Stimulated activated CD4-positive, alpha-beta T cell treated with anti-CD3 and anti-CD28 coated beads, TNF-alpha, amount 100 ng/mL, for 4 hours (primary cell): ENCODE data around the gene MAGEA8.
"Not testable (repeated sequence)": the region's sequence is repeated elsewhere in the genome, so short reads cannot be mapped to it uniquely, and the experiment has no call there.

ENCODE experiments used
- DNase-seq, 3 experiments: peaks; one replicate each; pipeline ENCODE4 v3.0.0-alpha.2; 2020; ENCODE audit warnings: low read depth in 3 of 3

Gene MAGEA8, protein sequence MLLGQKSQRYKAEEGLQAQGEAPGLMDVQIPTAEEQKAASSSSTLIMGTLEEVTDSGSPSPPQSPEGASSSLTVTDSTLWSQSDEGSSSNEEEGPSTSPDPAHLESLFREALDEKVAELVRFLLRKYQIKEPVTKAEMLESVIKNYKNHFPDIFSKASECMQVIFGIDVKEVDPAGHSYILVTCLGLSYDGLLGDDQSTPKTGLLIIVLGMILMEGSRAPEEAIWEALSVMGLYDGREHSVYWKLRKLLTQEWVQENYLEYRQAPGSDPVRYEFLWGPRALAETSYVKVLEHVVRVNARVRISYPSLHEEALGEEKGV

DNA sequence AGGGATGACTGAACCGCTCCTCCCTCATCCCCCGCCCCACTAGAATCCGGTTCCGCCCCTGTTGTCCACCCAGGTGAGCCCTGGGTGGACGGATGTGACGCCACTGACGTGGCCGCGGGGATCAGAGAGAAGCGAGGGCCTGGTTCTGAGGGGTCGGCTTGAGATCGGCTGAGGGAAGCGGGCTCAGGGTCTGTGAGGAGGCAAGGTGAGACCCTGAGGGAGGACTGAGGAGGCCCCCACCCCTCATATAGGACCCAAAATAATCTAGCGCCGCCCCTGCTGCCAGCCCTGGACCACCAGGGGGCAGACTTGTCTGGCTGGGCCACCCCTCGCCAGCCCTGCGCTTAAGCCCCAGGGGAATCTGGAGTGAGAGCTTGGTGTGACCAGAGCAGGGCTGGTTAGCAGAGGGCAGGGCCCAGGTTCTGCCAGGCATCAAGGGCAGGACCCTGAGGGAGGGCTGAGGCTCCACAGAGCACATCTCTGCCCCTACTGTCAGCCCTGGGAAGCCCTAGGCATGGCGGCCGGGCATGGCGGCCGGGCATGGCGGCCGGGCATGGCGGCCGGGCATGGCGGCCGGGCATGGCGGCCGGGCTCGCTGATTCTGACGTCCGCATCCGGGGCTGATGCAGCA, at the start of gene MAGEA8:
MAGEA8 (plus strand) TSS at position 103 of the 631 bp plus-strand sequence. CDS start 3,090 bp downstream, outside the sequence.
- no peak for DNase-seq

DNA sequence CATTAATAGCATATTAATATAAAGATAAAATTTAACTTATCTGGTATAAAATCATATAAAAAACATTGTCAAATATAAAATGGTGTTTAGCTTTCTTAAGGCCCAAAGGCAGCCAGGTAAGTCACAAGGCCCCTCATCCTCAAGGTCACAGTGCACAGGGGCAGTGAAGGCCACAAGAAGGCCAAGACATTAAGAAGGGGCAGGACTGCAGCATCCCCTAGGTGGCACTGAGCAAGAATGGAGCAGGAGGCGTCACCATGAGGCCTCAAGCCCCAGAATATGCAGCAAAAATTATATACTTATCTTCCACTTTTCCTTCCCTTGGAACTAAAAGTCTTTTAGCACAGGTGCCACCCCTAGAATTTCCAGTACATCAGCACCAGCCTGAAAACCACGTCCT, 49.5 kb upstream of the MAGEA8 start:
- DNase-seq, result no peak

DNA sequence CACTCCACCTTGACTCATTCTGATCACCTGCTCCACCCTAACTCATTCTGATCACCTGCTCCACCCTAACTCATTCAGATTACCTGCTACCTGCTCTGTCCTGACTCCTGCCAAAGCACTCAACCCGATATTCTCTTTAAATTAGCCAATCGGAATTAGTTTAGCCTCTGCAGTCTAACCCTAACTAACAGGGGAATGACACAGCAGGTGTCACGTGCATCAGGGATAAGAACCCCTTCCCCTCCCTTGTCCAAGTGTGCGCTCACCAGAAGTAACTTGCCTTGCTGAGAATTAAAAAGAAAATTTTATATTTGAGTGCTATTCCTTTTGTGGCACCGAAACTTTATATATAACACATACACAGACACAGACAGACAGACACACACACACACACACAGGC, 44.3 kb upstream of the MAGEA8 start:
- not testable (repeated sequence) for DNase-seq

DNA sequence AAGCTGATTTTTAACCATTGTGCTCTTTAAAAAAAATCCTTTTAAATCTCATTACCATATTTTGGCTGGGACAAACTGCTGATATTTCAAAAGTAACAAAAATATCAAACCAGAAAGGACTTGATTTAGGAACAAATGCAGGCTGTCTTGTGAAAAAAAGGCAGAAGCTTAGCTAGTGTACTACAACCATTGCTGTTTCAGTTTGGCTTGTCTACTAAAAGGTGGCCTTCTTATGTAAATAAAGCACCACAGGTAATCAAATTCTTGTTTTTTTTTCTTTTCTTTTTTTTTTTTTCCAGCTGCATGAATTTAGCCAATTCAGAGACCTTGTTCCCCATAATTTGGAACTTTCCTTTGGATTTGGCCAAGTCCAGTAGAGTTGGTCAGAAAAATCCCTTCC, 43.8 kb upstream of the MAGEA8 start:
- no peak for DNase-seq

DNA sequence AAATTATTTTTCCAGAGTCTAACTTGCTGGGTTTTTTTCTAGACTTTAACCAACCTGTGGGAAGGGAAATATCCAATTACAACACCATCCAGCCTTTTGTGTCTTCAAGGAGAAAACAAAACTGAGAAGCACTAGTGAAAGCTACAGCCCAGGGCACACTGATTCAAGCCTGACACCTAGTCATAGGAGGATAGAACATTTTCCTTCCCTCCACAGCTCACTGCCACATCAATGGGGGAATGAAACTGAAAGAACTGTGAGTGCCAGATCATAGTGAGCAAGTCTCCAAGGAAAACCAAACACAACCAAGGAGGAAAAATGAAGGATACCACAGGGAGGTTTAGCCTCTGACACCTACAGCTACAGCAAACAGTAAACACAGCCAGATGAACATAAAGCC, 43.3 kb upstream of the MAGEA8 start:
- DNase-seq, result no peak

DNA sequence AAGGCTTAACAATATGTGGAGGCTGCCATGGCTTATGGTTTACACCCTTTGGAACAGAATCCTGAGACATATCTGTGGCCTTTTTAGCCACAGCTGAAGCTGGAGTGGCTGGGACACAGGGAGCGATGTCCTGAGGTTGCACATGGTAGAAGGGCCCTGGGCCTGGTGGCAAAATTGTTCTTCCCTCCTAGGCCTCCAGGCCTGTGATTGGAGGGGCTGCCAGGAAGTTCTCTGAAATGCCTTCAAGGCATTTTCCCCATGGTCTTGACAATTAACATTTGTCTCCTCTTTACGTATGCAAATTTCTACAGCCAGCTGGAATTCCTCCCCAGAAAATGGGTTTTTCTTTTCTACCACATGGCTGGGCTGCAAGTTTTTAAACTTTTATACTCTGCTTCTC, 39.1 kb upstream of the MAGEA8 start:
- no peak for DNase-seq

DNA sequence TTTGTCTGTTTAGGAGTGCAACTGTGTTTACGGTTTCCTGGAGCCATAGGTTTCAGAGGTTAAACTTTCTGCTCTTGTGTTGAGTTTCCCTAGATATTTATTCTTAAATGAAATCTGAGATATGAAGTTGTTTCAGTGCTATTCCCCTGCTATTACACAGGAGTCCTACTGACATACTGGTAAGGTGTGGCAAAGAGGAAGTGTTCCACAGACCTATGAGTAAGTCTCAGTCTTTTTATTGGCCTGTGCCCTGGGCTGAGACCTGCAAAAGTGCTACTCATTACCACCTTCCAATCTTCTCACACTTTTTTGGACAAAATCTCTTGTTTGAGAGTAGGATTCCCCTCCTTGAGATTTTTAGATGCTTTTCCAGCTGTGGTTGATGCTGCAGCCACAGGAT, 35.6 kb upstream of the MAGEA8 start:
- no peak for DNase-seq

DNA sequence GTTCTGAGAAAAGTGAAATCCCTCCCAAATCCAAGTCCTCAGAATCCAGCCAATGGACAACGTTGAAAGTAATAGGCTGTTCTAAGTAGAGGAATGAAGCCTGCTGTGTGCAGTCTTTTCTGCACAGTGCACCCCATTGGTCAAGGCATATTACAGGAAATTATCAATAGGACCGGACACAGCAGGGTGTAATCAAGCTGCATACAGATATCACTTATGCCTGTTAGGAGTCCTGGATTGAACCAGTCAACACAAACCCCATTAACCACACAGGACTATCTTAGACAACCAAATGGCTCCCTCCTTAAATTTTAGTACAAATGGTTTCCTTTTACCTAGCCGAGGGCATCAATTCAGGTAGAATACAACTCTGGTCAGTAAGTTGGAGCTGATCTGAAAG, 34.2 kb upstream of the MAGEA8 start:
- no peak for DNase-seq

DNA sequence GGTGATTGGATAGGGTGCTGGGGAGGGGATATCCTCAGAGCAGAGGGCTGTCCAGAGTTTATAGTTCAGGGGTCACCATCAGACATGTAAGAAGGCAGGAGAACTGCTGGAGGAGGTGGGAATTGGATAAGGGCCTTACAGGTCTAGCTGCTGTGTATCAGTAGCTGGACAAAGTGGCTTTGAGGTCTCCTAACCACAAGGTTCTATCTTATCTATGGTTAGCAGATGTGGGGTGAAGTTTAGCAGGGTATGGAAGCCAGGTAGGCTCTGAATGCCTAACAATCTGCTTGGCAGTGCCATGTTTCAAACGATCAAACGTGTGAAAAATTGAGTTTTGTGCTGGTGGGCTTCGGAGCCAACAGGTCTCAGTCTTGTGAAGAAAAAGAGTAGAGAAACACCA, 32.1 kb upstream of the MAGEA8 start:
- no peak for DNase-seq

DNA sequence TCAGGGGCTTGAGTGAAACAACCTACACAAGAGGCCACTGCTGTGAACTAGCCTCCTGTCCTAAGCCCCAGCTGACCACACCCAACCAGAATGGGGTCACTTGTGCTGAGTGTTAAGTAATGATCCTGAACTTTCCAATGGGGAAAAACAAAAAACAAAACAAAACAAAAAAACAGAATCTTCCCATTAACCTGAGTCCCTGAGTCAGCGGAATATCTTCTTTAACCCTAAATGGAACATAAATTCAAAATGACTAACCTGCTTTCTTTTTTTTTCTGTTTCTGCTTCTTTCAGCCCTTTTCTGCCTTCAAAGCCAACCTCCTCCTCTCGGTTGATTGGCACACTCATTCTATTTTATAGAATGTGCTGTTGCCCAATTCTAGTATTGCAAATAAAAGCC, 31.2 kb upstream of the MAGEA8 start:
- no peak for DNase-seq

DNA sequence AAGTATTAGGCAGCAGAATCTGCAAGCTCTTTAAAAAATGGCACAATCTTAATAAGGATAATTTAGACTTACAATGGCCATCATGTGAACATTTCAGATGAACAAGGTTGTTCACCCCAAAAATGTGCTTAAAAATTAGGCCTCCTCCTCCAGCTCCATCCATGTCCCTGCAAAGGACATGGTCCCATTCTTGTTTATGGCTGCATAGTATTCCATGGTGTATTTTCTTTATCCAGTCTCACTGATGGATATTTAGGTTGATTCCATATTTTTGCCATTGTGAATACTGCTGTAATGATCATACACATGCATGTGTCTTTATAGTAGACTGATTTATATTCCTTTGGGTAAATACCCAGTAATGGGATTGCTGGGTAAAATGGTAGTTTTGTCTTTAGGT, 29.1 kb upstream of the MAGEA8 start:
- DNase-seq, result no peak

DNA sequence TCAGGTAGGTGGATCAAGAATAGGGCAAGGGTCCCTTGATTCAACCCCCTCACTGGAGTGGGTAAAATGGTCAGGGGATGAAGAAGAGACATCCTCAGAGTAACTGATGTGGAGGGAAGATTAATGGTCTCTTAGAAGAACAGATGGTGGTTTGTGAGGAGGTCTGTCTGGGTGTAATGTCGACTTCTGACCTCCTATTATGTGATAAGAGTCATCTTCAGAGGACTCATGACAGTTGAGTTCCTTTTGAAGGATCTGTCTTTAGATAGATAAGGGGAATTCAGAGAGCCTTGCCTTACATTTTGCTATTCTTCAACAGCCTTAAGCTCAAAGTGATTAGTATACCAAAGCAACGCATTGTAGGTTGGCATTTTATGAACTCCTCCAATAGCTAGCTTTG, 27.1 kb upstream of the MAGEA8 start:
- DNase-seq, result no peak

DNA sequence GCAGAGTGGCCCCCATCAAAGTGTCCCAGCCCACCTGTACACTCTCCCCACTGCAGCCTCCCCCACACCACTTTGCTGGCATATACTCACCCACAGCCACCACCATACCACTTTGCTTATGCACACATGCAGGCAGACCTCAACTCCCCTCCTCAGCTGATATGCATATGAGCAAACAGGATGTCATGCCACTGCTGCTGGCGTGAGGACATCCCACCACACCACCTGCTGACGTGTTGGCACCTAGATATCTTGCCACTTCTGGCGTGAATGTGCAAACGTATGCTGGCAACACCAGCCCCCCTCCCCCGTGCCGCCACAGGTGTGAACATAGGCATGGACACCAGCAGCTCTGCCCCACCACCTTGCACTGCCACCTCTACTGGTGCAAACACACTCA, 22.4 kb upstream of the MAGEA8 start:
- no peak for DNase-seq

DNA sequence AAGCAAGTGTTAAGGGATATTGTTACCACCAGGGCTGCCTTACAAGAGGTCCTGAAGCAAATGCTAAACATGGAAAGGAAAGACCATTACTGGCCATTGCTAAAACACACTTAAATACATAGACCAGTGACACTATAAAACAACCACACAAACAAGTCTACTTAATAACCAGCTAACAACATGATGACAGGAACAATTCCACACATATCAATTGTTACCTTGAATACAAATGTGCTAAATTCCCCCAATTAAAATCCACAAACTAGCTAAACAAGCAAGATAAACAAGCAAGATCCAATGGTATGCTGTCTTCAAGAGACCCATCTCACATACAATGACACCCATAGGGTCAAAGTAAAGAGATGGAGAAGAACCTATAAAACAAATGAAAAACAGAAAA, 20.5 kb upstream of the MAGEA8 start:
- no peak for DNase-seq

DNA sequence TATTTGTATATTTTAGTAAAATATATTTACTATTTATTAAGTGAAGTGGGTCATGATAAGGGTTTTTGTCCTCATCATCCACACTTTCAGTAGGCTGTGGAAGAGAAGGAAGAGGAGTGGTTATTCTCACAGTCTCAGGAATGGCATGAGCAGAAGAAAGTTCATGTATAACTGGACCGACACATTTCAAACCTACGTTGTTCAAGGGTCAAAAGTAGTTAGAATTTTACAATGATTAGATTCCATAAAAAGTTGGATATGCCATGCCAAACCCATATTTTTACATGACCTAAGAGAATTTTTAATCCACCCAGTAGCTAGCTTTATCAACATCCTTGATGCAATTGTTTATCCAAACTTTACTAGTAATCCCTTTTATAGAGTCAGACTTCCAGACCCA, 15.6 kb upstream of the MAGEA8 start:
- no peak for DNase-seq

DNA sequence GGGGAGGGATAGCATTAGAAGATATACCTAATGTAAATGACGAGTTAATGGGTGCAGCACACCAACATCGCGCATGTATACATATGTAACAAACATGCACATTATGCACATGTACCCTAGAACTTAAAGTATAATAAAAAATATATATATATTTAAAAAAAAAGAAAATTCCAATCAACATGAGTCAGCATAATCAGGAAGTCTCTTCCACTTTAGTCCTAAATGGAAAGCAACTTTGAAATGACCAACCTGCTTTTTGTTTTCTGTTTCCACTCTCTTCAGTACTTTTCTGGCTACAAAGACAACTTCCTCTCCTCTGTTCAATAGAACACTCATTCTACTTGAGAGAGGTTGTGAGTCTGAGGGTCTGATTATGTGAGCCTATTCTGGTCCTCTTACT, 13.5 kb upstream of the MAGEA8 start:
- no peak for DNase-seq

DNA sequence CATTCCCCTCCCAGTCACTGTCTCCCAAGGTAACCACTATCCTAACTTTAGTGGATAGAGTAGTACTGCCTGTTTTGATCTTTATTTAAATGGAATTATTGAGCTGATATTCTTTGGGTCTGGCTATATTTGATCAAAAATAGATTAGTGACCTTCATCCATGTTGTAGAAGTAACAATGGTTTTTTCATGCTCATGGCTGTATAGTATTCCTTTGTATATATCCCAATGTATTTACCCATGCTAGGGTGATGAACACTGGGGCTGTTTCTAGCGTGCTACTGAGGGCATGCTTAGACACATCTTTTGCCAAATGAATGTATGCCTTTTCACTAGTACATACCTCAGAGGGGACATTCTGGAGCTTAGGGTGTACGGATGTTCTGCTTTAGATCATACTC, 10.1 kb upstream of the MAGEA8 start:
- DNase-seq, result no peak

DNA sequence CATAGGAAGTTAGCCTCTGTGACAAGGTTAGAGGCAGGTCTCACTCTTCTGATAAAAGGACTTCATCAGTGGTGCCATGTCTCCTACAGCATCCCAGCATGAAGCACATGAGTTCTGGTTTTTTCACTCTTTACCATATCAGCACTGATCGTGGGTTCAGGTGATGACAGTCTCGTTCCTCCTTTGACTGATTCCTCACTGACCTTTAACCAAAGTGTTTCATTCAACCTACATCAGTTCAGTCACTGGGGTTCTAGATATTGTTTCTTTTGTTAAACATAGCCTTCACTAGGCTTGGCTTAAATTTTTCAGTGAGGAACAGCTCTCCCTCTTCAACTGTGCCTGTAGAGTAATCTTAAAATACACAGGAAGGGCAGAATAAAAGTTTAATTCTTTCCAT, 9.6 kb upstream of the MAGEA8 start:
- DNase-seq, result no peak

DNA sequence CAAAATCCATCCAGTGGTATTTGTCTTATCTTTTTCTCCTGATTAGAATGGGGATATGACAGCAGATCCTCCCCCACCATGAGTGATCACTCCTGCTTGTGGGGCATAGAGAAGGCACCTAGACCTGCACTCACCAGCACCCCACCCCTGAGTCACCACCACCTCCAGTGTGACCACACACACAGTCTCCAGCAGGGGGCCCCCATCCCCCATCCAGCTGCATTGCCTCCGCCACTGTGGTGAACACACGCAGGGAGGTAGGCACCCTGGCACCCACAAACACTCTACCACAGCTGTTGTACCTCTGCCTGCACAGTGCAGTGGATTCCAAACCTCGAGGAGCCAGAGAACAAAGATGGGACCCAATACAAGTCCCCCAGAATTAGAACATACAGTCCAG, 9.0 kb upstream of the MAGEA8 start:
- peak; percentile 9 to 19 (median 9) for DNase-seq

DNA sequence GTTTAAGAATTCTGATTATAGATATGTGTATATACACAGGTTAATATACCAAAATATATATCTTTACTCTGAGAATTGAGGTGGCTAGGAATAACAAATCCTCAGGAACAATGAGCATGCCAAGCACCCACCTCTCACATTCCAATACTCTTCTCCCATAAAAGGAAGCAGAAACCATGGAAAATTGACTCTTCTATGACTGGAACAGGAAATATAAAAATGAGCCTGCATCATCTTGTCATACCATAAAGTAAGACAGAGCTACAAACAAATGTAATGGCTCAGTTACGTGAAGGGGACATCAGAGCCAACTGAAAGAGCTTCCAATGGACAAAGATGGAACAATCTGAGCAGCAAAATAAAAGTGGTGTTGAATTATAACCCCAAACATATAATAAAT, 3.8 kb upstream of the MAGEA8 start:
- DNase-seq, result no peak

DNA sequence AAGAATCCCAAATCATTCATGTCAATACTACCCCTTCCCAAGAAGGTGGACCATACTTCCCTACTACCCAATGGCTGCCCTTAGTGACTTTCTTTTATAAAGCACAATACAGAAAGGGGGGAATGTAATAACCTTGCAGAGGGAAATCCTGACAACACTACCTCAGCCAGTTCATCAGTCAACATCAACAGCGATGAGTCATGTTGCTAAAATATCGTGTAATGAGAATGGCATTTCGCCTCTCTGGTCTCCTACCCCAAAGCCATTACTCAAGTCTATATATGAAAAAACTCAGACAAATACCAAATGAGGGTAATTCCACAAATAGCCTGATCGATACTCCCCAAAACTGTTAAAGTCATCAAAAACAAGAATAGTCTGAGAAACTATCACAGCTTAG, 3.3 kb upstream of the MAGEA8 start:
- DNase-seq, result no peak

DNA sequence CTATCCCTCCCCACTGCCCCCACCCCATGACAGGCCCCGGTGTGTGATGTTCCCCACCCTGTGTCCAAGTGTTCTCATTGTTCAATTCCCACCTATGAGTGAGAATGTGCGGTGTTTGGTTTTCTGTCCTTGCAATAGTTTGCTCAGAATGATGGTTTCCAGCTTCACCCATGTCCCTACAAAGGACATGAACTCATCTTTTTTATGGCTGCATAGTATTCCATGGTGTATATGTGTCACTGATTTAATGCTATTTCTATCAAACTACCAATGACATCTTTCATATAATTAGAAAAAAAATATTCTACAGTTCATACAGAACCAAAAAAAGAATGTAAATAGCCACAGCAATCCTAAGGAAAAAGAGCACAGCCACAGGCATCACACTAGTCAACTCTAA, 9.8 kb downstream of the MAGEA8 start:
- DNase-seq, result not testable (repeated sequence)

DNA sequence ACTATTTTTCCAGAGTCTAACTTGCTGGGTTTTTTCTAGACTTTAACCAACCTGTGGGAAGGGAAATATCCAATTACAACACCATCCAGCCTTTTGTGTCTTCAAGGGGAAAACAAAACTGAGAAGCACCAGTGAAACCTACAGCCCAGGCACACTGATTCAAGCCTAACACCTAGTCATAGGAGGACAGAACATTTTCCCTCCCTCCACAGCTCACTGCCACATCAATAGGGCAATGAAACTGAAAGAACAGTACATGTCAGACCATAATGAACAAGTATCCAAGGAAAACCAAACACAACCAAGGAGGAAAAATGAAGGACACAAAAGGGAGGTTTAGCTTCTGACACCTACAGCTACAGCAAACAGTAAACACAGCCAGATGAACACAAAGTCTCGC, 17.6 kb downstream of the MAGEA8 start:
- DNase-seq, result no peak
